ENCODE data around the gene TMCO1.
"Not testable (repeated sequence)": the region's sequence is repeated elsewhere in the genome, so short reads cannot be mapped to it uniquely, and the experiment has no call there.

The TMCO1 gene

GRCh38 chr1:165717918-165718515, 50.7 kb downstream of the TMCO1 start:
- Mint-ChIP-seq H3K36me3 (no peaks in the 10 kb centered on the region), H3K9me3 (no peaks in the 10 kb centered on the region), H3K4me3 (no peak overlapping the region), H3K27me3 (peaks cover 8% of the 10 kb centered on the region), H3K27ac (no peak overlapping the region), H3K4me1 (no peaks in the 10 kb centered on the region)
- CTCF ChIA-PET, result interaction anchor here (0.7 to 1.4 kb wide), 3 partner anchors 117 to 761 kb away, joined by 3 to 5 read pairs (median 4); no protein-coding TSS in a partner anchor
- DNase-seq, result peak; percentile 63

- not testable (repeated sequence) for H3K9me3 Mint-ChIP-seq, H3K4me1 Mint-ChIP-seq, H3K4me3 Mint-ChIP-seq, DNase-seq, H3K27ac Mint-ChIP-seq, H3K36me3 Mint-ChIP-seq
- CTCF ChIA-PET, result interaction anchor here (1.0 to 1.4 kb wide), 2 partner anchors 196 to 198 kb away, joined by 4 read pairs; no protein-coding TSS in a partner anchor
- H3K27me3 Mint-ChIP-seq, result peaks cover 12% of the 10 kb centered on the region
Measured at GRCh38 chr1:165716265-165717051, 52.2 kb downstream of the TMCO1 start.

GRCh38 chr1:165712764-165713163, 55.9 kb downstream of the TMCO1 start:
- CTCF ChIA-PET, result interaction anchor here (1.2 kb wide), 1 partner anchor 201 kb away, joined by 3 read pairs; no protein-coding TSS in a partner anchor

GRCh38 chr1:165707984-165708706, 60.5 kb downstream of the TMCO1 start:
- CTCF ChIA-PET, result interaction anchor here (1.1 kb wide), 1 partner anchor 106 kb away, joined by 3 read pairs; no protein-coding TSS in a partner anchor

More at GRCh38 chr1:165712764-165713163, 55.9 kb downstream of the TMCO1 start:
- DNase-seq, result no peak
- Mint-ChIP-seq H3K27ac (no peak overlapping the region), H3K9me3 (no peaks in the 10 kb centered on the region), H3K4me1 (no peaks in the 10 kb centered on the region), H3K4me3 (no peak overlapping the region), H3K36me3 (no peaks in the 10 kb centered on the region), H3K27me3 (peaks cover 45% of the 10 kb centered on the region)

GRCh38 chr1:165703648-165704047, 65.0 kb downstream of the TMCO1 start:
- no peak overlapping the region for H3K4me3 Mint-ChIP-seq
- H3K36me3 Mint-ChIP-seq, result no peaks in the 10 kb centered on the region
- CTCF ChIA-PET, result no interaction called here
- H3K4me1 Mint-ChIP-seq, result peaks cover 10% of the 10 kb centered on the region
- no peak for DNase-seq
- no peaks in the 10 kb centered on the region for H3K9me3 Mint-ChIP-seq
- peaks cover 34% of the 10 kb centered on the region for H3K27me3 Mint-ChIP-seq
- no peak overlapping the region for H3K27ac Mint-ChIP-seq

More at GRCh38 chr1:165707984-165708706, 60.5 kb downstream of the TMCO1 start:
- H3K9me3 Mint-ChIP-seq, result no peaks in the 10 kb centered on the region
- H3K27me3 Mint-ChIP-seq, result peaks cover 59% of the 10 kb centered on the region
- no peaks in the 10 kb centered on the region for H3K36me3 Mint-ChIP-seq
- no peak overlapping the region for H3K4me3 Mint-ChIP-seq
- H3K27ac Mint-ChIP-seq, result no peak overlapping the region
- no peaks in the 10 kb centered on the region for H3K4me1 Mint-ChIP-seq
- DNase-seq, result no peak

GRCh38 chr1:165701922-165702321, 66.7 kb downstream of the TMCO1 start:
- CTCF ChIA-PET, H3K36me3 Mint-ChIP-seq, H3K4me3 Mint-ChIP-seq, H3K9me3 Mint-ChIP-seq, H3K27ac Mint-ChIP-seq, DNase-seq: not testable (repeated sequence)
- H3K27me3 Mint-ChIP-seq, result peaks cover 23% of the 10 kb centered on the region
- peaks cover 20% of the 10 kb centered on the region for H3K4me1 Mint-ChIP-seq

GRCh38 chr1:165699577-165699976, 69.1 kb downstream of the TMCO1 start:
- Mint-ChIP-seq H3K27ac (peak overlapping the region; percentile 24), H3K9me3 (no peaks in the 10 kb centered on the region), H3K4me3 (peak overlapping the region; percentile 86), H3K4me1 (peaks cover 38% of the 10 kb centered on the region), H3K36me3 (peaks cover 13% of the 10 kb centered on the region), H3K27me3 (peaks cover 12% of the 10 kb centered on the region)
- CTCF ChIA-PET, result no interaction called here
- DNase-seq, result no peak

GRCh38 chr1:165698761-165699052, 70.0 kb downstream of the TMCO1 start:
- H3K27me3 Mint-ChIP-seq, result peaks cover 11% of the 10 kb centered on the region
- H3K4me1 Mint-ChIP-seq, result peaks cover 38% of the 10 kb centered on the region
- no peaks in the 10 kb centered on the region for H3K9me3 Mint-ChIP-seq
- DNase-seq, result no peak
- H3K36me3 Mint-ChIP-seq, result peaks cover 17% of the 10 kb centered on the region
- H3K27ac Mint-ChIP-seq, result peak overlapping the region; percentile 94
- peak overlapping the region; percentile 86 for H3K4me3 Mint-ChIP-seq
- CTCF ChIA-PET, result interaction anchor here (0.7 to 1.9 kb wide), 3 partner anchors 13 to 214 kb away, joined by 3 to 13 read pairs (median 3); no protein-coding TSS in a partner anchor

- H3K27ac Mint-ChIP-seq, result peak within 1 kb of the TSS; percentile 94
- peaks cover 38% of the 10 kb centered on the region for H3K4me1 Mint-ChIP-seq
- H3K9me3 Mint-ChIP-seq, result no peaks in the 10 kb centered on the region
- peak within 1 kb of the TSS; percentile 86 for H3K4me3 Mint-ChIP-seq
- peak; percentile 91 for DNase-seq
- peaks cover 23% of the 10 kb centered on the region for H3K36me3 Mint-ChIP-seq
- CTCF ChIA-PET, result interaction anchor here (0.7 to 1.9 kb wide), 6 partner anchors 13 to 215 kb away, joined by 3 to 13 read pairs (median 3); no protein-coding TSS in a partner anchor
- peaks cover 6% of the 10 kb centered on the region for H3K27me3 Mint-ChIP-seq
Measured at GRCh38 chr1:165697881-165698760, 70.5 kb downstream of the TMCO1 start, which contains the start of gene ALDH9A1. ALDH9A1 (minus strand) TSS chr1:165698562; CDS start chr1:165698558, 4 bp downstream.

GRCh38 chr1:165697491-165697880, 71.2 kb downstream of the TMCO1 start:
- Mint-ChIP-seq H3K27me3 (peaks cover 6% of the 10 kb centered on the region), H3K4me3 (peak overlapping the region; percentile 86), H3K4me1 (peaks cover 38% of the 10 kb centered on the region), H3K27ac (peak overlapping the region; percentile 94), H3K9me3 (no peaks in the 10 kb centered on the region), H3K36me3 (peaks cover 27% of the 10 kb centered on the region)
- CTCF ChIA-PET, result interaction anchor here (0.8 to 1.9 kb wide), 5 partner anchors 12 to 153 kb away, joined by 3 to 13 read pairs (median 3); partner anchors contain the start of gene TMCO1
- DNase-seq, result no peak

GRCh38 chr1:165696625-165697100, 72.0 kb downstream of the TMCO1 start:
- Mint-ChIP-seq H3K36me3 (peaks cover 36% of the 10 kb centered on the region), H3K9me3 (no peaks in the 10 kb centered on the region), H3K27ac (peak overlapping the region; percentile 74), H3K4me3 (peak overlapping the region; percentile 86), H3K4me1 (peaks cover 45% of the 10 kb centered on the region), H3K27me3 (peaks cover 6% of the 10 kb centered on the region)
- CTCF ChIA-PET, result interaction anchor here (0.9 to 1.8 kb wide), 2 partner anchors 14 to 72 kb away, joined by 3 to 5 read pairs; partner anchors contain the start of gene TMCO1
- no peak for DNase-seq

GRCh38 chr1:165695031-165695430, 73.6 kb downstream of the TMCO1 start:
- Mint-ChIP-seq H3K9me3 (no peaks in the 10 kb centered on the region), H3K36me3 (peaks cover 48% of the 10 kb centered on the region), H3K4me3 (no peak overlapping the region), H3K27me3 (no peaks in the 10 kb centered on the region), H3K4me1 (peaks cover 48% of the 10 kb centered on the region), H3K27ac (no peak overlapping the region)
- no peak for DNase-seq
- CTCF ChIA-PET, result no interaction called here

- Mint-ChIP-seq H3K4me3 (no peak overlapping the region), H3K4me1 (peaks cover 30% of the 10 kb centered on the region)
- CTCF ChIA-PET, result no interaction called here
Measured at GRCh38 chr1:165688046-165688445, 80.6 kb downstream of the TMCO1 start.

More at GRCh38 chr1:165688046-165688445, 80.6 kb downstream of the TMCO1 start:
- peaks cover 69% of the 10 kb centered on the region for H3K36me3 Mint-ChIP-seq
- no peak for DNase-seq
- no peak overlapping the region for H3K27ac Mint-ChIP-seq
- H3K27me3 Mint-ChIP-seq, result no peaks in the 10 kb centered on the region
- peaks cover 7% of the 10 kb centered on the region for H3K9me3 Mint-ChIP-seq
